ENCODE data around the gene ZMYM3. TPM values are rescaled to one million over a fixed set of nuclear protein-coding genes. Genes with fewer than 3 reads are reported as not detected.

ZMYM3 gene
- total and polyA plus RNA-seq, 9 of the 15 experiments (the other 6 are each of a cell fraction or from before 2014, with no cell fraction given), result 4.3 to 36.3 (median 16.8) TPM

- Histone ChIP-seq H3K79me2 (ENCODE audit: control insufficient read depth, insufficient read depth, low read length) (peaks cover 23% of the 10 kb centered on the region), H4K20me1 (replicated peaks; ENCODE audit: control insufficient read depth, insufficient read depth, low read length) (no peaks in the 10 kb centered on the region), H3K27ac (ENCODE audit: extremely low read depth, low read depth, low read length) (peak overlapping the region; percentile 87), H3K4me1 (replicated peaks in 1 of 2; ENCODE audit: control insufficient read depth in 2 of 2, insufficient read depth in 2 of 2, low read length in 2 of 2) (peaks cover 24 to 30% of the 10 kb centered on the region in 2 experiments; a peak in 4 of 5 replicates), H3K36me3 (ENCODE audit: control insufficient read depth, insufficient read depth, low read length) (peaks cover 23% of the 10 kb centered on the region; the same call in 2 of the 3 replicates), H3K9ac (ENCODE audit: insufficient read depth in 1 of 2, low read depth in 2 of 2, low read length in 2 of 2) (peak overlapping the region; percentile 80 to 97), H3K9me1 (ENCODE audit: control insufficient read depth, insufficient read depth, low read length) (no peaks in the 10 kb centered on the region), H3K4me3 (peak overlapping the region; percentile 95), H3K9me3 (replicated peaks; ENCODE audit: control insufficient read depth, insufficient read depth, low read depth, low read length) (no peaks in the 10 kb centered on the region), H3K27me3 (ENCODE audit: control insufficient read depth in 2 of 2, insufficient read depth in 2 of 2, low read length in 2 of 2) (no peaks in the 10 kb centered on the region), H3K4me2 (ENCODE audit: insufficient read depth, low read length) (peak overlapping the region; percentile 91), H2AFZ (ENCODE audit: low read depth, low read length) (peak overlapping the region; percentile 92)
- peak; percentile 66 to 77 (median 69) for DNase-seq (ENCODE audit: extremely low read depth in 1 of 4, low spot score in 3 of 4)
- ATAC-seq, result peak; percentile 22; the same call in 2 of the 3 replicates
- ChIA-PET POLR2A (no interaction called here), CTCF (ENCODE audit: low intra/inter-chr PET ratio) (no interaction called here)
- intact Hi-C loops (cut with micrococcal nuclease), result loop anchor here (1.0 kb wide), 1 partner anchor 30 kb away; the partner anchor contains the start of gene NONO
- BruUV-seq (replicated peaks), result no TSS peak
- WGBS (ENCODE audit: insufficient coverage, low coverage, missing lambda C conversion rate), result 1% methylated on average over 10 of the region's 35 CpGs
- in situ Hi-C loops (cut with MboI), result no loop called here
- peak; percentile 15 for FAIRE-seq
- TF ChIP-seq, protein P1, sequence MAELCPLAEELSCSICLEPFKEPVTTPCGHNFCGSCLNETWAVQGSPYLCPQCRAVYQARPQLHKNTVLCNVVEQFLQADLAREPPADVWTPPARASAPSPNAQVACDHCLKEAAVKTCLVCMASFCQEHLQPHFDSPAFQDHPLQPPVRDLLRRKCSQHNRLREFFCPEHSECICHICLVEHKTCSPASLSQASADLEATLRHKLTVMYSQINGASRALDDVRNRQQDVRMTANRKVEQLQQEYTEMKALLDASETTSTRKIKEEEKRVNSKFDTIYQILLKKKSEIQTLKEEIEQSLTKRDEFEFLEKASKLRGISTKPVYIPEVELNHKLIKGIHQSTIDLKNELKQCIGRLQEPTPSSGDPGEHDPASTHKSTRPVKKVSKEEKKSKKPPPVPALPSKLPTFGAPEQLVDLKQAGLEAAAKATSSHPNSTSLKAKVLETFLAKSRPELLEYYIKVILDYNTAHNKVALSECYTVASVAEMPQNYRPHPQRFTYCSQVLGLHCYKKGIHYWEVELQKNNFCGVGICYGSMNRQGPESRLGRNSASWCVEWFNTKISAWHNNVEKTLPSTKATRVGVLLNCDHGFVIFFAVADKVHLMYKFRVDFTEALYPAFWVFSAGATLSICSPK (IDR thresholded peaks at IDR 0.05; ENCODE audit: borderline replicate concordance), result no peak
- TF ChIP-seq POLR2A (conservative IDR thresholded peaks at IDR 0.05) (peak; percentile 51; the same call in 1 of the 2 replicates), ZNF778 (CRISPR knock-in tag; IDR thresholded peaks at IDR 0.05) (no peak), RBM14 (IDR thresholded peaks at IDR 0.05; ENCODE audit: borderline replicate concordance, insufficient read depth, low read depth, low read length) (no peak), HDAC8 (tag; IDR thresholded peaks at IDR 0.05) (no peak), MTA1 (IDR thresholded peaks at IDR 0.05; ENCODE audit: borderline replicate concordance) (no peak), EGR1 (conservative IDR thresholded peaks at IDR 0.05) (0 out of 2 replicates have a peak, but pooled peaks have one; percentile 33), MAZ (CRISPR knock-in tag; conservative IDR thresholded peaks at IDR 0.05 in 1 of 2, IDR thresholded peaks at IDR 0.05 in 1 of 2) (peak in 1 of 2 experiments; percentile 32; a peak in 1 of 4 replicates)
- TF ChIP-seq, protein P2, sequence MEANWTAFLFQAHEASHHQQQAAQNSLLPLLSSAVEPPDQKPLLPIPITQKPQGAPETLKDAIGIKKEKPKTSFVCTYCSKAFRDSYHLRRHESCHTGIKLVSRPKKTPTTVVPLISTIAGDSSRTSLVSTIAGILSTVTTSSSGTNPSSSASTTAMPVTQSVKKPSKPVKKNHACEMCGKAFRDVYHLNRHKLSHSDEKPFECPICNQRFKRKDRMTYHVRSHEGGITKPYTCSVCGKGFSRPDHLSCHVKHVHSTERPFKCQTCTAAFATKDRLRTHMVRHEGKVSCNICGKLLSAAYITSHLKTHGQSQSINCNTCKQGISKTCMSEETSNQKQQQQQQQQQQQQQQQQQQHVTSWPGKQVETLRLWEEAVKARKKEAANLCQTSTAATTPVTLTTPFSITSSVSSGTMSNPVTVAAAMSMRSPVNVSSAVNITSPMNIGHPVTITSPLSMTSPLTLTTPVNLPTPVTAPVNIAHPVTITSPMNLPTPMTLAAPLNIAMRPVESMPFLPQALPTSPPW (CRISPR knock-in tag; IDR thresholded peaks at IDR 0.05), result peak; percentile 37; the same call in 1 of the 2 replicates
- TF ChIP-seq, protein P3, sequence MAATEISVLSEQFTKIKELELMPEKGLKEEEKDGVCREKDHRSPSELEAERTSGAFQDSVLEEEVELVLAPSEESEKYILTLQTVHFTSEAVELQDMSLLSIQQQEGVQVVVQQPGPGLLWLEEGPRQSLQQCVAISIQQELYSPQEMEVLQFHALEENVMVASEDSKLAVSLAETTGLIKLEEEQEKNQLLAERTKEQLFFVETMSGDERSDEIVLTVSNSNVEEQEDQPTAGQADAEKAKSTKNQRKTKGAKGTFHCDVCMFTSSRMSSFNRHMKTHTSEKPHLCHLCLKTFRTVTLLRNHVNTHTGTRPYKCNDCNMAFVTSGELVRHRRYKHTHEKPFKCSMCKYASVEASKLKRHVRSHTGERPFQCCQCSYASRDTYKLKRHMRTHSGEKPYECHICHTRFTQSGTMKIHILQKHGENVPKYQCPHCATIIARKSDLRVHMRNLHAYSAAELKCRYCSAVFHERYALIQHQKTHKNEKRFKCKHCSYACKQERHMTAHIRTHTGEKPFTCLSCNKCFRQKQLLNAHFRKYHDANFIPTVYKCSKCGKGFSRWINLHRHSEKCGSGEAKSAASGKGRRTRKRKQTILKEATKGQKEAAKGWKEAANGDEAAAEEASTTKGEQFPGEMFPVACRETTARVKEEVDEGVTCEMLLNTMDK (IDR thresholded peaks at IDR 0.05; ENCODE audit: borderline replicate concordance, insufficient read depth, low read depth, low read length, poor library complexity, severe bottlenecking), result peak; percentile 80
- TF ChIP-seq, protein P4, sequence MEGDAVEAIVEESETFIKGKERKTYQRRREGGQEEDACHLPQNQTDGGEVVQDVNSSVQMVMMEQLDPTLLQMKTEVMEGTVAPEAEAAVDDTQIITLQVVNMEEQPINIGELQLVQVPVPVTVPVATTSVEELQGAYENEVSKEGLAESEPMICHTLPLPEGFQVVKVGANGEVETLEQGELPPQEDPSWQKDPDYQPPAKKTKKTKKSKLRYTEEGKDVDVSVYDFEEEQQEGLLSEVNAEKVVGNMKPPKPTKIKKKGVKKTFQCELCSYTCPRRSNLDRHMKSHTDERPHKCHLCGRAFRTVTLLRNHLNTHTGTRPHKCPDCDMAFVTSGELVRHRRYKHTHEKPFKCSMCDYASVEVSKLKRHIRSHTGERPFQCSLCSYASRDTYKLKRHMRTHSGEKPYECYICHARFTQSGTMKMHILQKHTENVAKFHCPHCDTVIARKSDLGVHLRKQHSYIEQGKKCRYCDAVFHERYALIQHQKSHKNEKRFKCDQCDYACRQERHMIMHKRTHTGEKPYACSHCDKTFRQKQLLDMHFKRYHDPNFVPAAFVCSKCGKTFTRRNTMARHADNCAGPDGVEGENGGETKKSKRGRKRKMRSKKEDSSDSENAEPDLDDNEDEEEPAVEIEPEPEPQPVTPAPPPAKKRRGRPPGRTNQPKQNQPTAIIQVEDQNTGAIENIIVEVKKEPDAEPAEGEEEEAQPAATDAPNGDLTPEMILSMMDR (IDR thresholded peaks at IDR 0.05 in 2 of 3, conservative IDR thresholded peaks at IDR 0.05 in 1 of 3; ENCODE audit: insufficient read depth in 2 of 3, low read depth in 1 of 3, low read length in 3 of 3), result peak; percentile 56 to 58 (median 56); a peak in 5 of 6 replicates
Observed at GRCh38 chrX:71253253-71254091, 468 bp downstream of the ZMYM3 start.

Measured in K562 (cell line).